A549 treated with RU486 at 1 μM for 4 hours (cell line): ENCODE data around the gene DNAJB12. TPM values are rescaled to one million over a fixed set of nuclear protein-coding genes. Genes with fewer than 3 reads are reported as not detected.

Source experiments
- total RNA-seq: library from RNA; stranded (reverse); fragments of 200-300 nt; extraction: Qiagen RNA extraction; gene quantifications from 5 replicates; pipeline ENCODE4 v1.2.3, GENCODE V29; 2022; ENCODE audit warnings: low read depth

Gene DNAJB12
- total RNA-seq: 30.3 to 34.4 TPM (median 32.6 TPM) in 5 replicates

GRCh38 chr10:72354356-72355213, at the start of gene DNAJB12:
DNAJB12 (minus strand) TSS chr10:72354919; CDS start chr10:72354897, 22 bp downstream.

Other genes with a start within 250 kb of the DNAJB12 start
- 67.5 to 87.3 TPM (median 83.8 TPM) in 5 replicates for gene ANAPC16, start 138.9 kb downstream of the DNAJB12 start, total RNA-seq
- 30.7 to 38.1 TPM (median 33.5 TPM) in 5 replicates for gene ASCC1, start 138.6 kb downstream of the DNAJB12 start, total RNA-seq
- gene DDIT4, start 81.0 kb downstream of the DNAJB12 start, total RNA-seq: 103 to 175 TPM (median 161 TPM) in 5 replicates